NCI-H128 (cell line): ENCODE data around the gene CPNE9.

Source experiments
- DNase-seq: peaks from one replicate; lab custom pipeline; 2025; ENCODE audit not compliant: unreplicated experiment; lab: John Stamatoyannopoulos, UW

The CPNE9 gene

DNA sequence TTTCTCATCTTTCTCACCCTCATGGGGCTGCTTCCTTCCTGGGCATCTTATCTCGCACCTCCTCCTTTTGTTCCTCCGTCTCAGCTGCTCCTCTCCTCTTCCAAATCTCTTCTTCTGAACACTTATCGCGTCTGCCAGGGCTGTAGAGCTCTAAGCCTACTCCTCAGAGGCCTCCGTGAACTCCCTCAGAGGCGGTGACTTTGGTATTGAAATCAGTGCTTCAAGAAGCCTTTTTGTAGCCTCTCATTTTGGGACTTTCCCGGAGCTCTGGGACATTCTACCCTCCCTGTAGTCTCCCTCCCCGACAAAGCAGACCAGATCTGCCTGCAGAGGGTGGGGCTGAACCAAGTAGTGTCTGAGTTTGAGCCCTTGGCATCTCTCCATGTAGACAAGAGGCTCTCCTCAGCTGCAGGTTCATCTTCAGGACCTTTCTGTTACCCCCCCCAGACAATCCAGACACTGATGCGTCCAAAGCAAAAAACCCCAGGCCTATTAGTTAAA, 17.5 kb upstream of the CPNE9 start:
- DNase-seq = no peak

DNA sequence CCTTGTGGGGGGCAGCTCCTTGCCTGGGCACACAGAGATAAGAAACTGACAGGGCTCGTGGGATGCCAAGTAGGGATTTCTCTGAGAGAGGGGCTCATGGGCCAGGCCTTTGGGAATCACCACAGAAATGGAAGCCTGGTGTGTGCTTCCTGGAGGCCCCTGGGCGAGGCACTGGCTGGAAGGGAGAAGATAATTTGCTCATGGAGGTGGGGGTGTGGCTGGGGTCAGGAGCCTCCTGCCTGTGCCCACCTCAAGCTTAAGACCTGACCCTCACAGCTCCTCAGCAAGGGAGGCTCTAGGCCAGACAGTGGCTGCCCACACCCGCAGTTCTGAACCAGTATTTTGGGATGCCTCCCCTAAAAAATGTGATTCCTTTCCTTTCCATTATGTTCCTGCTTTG, 16.9 kb upstream of the CPNE9 start:
- no peak for DNase-seq

DNA sequence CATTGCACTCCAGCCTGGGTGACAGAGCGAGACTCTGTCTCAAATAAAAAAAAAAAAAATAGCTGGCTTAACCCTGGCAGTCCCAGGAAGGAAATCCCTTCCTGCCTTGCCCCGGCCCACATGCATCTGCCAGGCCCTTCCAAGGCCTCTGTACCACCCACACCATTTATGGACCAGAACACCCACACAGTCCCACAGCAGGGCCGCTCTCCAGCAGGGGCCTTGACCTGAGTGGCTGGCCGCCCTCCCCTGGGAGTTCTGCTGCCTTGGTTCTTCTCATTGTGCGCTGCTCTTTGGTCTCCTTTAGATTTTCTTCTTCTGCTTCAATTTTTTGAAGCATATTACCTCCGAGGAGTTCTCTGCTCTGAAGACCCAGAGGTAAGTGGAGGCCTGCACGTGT, 16.1 kb upstream of the CPNE9 start:
- no peak for DNase-seq

DNA sequence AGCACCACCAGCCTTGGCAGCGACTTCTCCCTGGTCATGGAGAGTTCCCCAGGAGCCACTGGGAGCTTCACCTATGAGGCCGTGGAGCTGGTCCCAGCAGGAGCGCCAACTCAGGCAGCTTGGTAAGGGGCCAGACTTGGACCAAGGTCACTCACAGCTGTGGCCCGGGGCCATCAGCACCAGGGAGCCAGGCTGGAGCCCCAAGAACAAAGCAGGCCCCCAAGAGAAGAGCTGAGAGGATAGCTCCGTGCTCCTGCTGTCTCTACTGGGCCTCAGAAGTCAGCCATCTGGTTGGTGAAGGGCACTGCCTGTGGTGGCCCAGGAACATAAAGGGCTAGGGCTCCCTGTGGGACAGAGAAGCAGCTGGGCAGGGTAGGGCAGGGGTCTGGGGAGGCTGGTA, 14.7 kb upstream of the CPNE9 start:
- no peak for DNase-seq

DNA sequence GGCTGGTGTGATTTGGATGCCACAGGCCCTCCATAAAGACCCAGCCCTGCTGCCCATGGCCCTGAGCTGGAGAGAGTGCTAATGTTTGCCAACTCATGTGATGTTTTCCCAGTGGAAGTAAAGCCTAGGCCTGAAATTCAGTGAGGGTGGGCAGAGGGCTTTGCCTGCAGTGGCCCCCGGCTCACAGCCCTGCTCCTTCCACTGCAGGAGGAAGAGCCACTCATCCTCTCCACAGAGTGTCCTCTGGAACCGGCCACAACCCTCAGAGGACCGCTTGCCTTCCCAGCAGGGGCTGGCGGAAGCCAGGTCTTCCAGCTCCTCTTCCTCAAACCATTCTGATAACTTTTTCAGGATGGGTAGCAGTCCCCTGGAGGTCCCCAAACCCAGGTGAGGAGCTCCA, 13.9 kb upstream of the CPNE9 start:
- no peak for DNase-seq

DNA sequence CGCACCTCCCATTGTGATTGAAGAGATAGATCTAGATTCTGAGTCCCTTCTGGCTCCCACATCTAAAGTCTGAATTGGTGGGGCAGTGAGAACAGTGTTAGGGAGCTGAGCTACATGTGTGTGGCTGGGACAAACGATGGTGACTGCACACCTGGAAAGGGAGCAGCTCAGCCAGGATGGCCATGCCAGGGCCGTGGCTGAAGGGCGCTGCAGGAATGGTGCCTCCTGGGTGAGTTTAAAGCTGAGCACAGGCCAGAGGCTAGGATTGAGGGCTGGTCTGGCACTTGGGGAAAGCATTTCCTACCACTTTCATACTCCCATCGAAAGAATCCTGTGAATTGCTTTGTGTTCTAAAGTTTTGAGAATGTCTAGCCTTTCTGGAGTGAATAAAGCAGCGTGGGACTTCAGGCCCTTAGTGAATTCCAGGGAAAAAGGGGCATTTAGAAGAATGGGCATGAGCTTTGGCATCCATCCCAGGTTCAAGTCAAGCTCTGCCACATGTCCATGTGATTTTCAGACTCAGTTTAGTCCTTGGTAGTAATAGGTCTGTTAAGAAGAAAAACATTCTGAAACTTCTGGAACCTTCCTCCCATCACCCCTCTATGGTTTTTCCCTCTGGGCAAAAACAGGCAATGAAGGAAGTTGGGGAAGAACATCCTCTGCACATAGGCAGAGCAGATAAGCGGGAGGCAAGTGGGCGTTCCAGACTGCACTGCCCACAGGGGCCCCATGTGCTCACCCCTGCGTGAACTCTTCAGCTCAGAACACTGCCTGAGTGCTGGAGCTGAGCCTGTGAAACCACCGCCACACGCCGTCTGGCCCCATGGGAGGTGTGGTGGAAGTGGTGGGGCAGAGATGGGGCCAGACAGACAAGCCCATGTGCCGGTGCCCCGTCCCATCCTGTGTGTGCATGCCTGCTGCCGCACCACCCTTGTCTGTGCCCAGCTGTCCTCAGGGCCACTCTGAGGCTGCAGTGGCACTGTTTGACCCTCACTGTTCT, 12.9 kb upstream of the CPNE9 start:
- DNase-seq = no peak

DNA sequence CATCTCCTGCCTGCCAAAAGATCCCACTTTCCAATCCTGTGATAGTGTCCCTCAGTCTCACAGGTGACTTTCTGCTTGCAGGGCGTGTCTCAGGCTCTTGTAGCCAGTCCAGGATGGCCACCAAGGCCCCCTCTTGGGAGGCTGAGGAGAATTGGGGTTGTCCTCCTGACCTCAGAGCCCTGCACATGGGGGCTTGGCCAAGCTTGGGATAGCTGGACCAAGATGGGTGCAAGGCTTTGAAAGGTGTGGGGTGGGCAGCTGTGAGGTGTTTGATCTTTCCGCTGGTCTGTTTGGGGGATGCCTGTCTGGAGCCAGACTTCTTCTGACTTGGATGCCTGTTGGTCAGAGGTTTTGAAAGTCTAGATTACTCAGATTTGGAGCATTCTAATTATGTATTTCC, 12.0 kb upstream of the CPNE9 start:
- no peak for DNase-seq

DNA sequence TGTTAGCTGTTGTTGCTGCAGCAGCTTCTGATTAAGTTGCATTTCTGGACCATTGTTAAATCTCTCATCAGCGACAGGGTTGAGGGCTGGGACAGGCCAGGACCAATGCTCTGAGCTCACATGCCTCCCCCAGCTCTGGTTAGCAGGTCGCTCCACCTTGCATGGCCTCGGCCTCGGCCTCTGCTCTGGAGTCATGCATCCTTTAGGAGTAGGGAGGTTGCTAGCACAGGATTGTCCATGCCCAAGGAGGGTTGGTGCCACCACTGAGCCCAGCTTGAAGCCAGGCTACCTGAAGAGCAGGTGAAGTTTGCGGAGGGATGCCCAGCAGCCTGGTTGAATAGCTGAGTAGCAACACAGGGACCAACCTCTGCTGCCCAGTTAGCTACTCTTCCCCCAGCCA, 11.2 kb upstream of the CPNE9 start:
- DNase-seq = no peak

DNA sequence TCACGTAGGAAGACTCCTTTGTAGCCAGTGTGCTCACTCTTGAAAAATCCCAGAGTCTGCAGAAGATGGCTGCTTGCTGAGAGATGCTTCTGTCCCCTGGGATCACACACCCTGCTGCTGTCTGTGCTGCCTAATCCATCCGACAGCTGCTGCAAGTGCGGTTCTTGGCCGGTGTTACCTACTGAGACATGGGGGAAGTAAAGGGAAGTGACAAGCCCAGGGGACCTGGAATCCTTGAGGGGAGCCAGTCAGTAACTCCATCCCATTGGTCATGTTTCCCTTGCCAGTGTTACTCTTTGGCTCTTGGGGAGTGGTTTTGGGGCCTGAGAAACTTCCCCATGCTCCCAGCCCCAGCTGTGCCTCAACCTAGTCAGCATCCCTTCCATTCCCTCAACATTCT, 8.3 kb upstream of the CPNE9 start:
- no peak for DNase-seq

DNA sequence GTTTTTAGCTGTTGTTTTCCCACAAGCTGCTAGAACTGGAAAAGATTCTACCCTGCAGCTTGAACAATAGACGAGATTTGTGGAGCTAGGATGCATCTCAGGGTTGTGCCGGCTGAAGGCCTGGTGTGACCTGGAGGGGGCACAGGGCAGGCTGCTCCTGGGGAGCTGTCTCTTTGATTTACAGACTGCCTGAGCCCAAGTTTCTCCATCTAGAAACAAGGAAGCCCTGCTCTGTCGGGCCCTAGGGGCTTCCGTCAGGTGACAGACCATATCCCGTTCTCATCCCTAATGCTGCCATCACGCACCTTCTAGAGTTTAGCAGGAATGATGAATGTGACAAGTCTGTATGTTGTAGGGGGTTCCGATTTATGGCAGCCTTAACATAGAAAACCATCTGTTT, 7.9 kb upstream of the CPNE9 start:
- DNase-seq = no peak

DNA sequence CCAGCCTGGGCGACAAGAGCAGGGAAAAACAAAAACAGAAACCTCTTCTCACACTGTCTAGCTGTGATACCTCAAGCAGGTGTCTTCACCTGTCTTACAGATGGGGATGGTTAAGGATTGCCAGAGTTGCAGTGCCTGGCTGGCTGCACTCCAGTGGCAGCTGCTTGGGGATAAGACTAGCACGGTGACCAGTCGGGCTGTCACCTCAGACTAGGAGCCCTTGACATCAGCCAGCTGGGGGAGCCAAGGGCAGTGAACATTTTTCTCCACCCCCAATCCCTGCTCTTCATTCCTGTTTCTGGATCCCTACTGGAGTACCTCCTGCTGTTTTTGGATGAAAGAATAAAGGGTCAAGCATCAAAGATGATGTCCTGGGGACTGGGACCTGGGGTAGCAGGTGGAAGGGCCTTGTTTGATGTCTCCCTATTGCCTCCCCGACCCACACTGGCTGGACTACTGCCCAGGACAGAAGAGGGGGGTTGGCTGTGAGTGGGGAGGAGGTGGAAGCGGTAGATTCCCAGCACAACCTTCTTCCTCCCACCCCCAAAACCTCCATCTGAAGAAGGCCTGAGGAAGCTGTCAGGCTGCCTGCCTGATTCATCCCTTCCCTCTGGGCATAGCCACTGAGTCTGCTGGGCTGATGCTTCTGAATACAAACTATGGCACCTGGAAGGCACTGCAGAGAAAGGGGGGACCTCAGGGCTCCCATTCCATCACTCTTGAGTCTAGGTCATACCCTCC, 7.0 kb upstream of the CPNE9 start:
- DNase-seq = no peak

DNA sequence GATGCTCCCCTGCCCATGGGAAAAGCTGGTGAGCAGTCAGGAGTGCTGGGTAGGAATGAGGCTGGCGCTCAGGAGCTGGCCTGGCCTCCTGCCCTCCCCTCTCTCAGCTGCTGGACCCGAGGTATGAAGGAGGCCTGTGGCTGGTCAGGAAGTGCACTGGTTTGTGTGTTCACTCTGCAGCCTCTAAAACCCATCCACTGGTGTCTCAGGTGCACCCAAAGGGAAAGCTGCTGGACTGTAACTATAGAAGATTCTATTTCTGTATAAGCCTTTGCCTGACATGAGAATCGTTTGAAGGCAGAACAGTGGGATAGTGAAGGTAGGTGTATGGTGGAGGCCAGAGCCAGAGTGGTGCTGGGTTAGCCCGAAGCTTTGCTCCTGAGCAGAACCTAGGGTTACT, 5.7 kb upstream of the CPNE9 start:
- DNase-seq = no peak

DNA sequence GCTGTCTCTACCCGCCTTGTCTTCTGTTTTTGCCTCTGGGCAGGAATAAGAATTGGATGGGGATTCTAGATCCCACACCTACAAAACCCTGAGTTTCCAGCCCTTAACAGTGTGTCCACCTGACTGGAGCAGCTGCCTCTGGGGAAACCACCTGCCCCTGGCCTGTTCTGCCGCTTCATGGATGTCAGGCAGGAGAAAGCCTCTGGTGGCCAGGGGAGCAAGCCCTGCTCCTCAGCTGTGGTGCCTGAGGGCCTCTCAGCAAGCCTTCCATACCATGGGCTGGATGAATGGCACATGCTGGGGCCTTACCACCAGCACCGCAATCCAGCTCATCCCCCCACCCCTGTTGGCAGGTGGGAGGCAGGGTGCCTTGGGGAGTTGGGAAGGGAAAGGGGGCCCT, 5.3 kb upstream of the CPNE9 start:
- DNase-seq = no peak

DNA sequence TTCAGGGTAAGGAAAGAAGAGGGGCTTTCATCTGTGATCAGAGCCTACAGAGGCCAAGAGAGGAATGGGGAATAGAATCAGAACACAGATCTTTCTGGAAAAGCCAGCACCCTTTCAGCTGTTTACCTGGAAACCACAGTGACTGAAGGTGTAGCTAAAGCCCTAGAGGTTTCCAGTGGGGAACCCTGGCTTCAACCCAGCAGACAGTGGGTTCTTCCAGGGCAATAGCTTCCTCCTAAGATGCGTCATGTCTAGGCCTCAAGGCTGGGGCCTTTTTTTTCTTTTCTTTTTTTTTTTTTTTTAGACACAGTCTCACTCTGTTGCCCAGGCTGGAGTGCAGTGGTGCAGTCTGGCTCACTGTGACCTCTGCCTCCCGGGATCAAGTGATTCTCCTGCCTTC, 3.1 kb upstream of the CPNE9 start:
- DNase-seq = no peak

DNA sequence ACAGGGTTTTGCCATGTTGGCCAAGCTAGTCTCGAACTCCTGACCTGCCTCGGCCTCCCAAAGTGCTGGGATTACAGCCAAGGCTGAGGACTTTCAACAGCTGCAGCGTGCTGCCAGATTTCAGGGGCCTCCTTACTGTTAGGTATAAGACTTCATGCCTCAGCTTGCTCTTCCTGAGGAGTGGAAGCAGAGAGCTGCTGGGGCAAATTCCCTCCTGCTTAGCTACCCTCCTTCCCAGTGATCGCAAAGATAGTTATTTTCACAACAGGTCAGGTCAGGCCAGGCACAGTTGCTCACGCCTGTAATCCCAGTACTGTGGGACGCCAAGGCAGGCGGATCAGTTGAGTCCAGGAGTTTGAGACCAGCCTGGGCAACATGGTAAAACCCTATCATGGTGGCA, 2.6 kb upstream of the CPNE9 start:
- no peak for DNase-seq

DNA sequence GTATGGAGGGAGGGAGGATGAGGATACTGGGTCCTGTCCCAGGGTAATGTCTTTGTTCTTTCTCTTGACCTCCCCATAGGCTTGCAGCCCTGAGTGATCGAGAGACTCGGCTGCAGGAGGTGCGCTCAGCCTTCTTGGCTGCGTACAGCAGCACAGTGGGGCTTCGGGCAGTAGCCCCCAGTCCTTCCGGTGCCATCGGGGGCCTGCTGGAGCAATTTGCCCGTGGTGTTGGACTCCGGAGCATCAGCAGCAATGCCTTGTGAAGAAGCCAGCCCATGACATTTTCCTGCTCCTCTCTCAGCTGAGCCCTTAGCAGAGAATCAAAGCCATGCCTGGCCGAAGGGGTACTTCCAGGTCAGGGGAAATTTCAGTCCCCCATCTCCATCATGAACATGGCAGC, 1.9 kb upstream of the CPNE9 start:
- DNase-seq = no peak

DNA sequence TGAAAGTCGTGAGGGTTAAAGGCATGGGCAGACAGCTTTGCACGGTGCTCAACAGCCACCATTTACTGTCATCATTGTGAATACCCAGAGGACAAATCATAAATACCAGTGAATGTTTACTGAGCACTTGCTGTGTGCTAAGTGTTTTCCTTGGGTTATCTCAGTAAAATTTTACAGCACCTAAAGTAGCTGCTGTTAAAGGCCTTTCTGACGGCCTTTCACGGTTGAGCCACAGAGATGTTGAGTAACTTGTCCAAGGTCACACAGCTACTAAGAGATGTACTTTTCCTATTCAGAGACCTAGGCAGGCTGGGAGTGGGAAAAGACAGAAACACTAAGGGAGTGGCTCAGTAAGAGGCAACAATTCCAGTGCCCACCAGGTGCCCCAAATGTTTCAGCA, 393 bp upstream of the CPNE9 start:
- no peak for DNase-seq

DNA sequence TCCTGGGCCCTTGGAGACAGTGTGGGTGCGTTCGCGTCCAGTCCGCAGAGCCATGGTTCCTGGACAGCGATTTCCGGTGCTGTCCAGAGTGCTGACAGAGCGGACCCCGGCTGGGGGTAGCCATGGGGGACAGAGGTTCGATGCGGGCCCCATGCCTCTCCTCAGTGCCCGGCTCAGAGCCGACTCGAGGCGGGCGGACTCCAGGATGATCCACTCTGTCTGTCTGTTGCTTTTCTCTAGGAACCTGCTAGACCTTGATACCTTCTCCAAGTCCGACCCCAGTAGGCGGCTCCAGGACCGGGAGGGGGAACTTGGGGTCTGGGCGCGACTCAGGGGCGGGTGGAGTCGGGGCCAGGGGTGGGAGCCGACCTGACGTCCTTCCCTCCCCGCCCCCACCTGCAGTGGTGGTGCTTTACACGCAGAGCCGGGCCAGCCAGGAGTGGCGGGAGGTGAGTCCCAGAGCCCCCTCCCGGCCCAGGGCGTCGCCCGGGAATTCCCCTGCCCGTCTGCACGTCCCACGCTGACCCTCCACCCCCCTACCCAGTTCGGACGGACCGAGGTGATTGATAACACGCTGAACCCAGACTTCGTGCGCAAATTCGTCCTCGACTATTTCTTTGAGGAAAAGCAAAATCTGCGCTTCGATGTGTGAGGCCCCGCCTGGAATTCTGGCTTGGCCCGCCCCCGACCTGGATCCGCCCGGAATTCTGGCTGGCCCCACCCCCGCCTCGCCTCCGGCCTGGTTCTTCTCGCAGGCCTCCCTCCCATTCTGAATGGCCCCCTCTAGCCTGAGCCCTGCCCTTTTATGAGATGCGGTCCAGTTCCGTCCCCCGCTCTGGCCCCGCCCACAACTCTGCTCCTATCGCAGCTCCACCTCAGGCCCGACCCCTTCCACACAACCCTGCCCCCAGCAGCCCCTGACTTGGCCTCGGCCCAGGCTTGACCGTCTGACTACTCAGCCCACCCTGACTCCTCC, 1.0 kb downstream of the CPNE9 start:
- DNase-seq = no peak

DNA sequence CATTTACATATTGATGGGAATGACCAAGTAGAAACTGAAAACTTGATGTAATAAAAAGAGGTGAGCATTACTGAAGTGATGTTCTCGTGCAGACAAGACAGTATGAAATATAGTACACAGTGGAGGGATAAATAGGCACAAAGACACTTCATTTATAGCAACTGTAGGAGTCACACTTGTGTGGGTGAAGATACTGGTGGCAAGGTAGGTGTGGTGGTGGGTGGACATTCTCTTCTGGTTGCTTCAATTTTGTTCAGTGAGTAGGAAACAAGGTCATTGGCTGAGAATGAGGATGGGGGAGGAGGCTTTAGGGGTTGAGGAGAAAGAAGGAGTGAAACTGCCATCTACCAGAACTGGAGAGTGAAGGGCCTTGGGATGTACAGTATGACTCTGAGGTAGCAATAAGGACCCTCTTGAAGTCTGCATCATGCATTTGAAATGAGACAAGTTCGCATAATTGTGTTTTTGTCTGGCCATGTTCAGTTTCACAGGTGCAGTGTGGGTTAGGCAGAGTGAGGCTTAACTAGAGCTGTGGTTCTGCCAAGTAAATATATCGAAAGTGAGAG, 6.6 kb downstream of the CPNE9 start:
- no peak for DNase-seq

DNA sequence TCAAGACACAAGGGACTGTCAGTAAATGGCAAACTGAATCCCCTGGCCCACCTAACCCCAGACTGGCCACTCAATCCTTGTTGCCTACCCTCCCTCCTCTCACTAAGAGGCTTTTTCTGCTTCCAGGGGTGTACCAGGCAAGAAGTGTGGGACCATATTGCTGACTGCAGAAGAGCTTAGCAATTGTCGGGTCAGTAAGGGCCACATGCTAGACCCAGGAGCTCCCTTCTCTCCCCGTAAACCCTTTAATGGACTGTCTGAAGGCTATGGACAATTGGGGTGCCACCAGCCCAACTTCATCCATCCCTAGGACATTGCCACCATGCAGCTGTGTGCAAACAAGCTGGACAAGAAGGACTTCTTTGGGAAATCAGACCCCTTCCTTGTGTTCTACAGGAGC, 8.8 kb downstream of the CPNE9 start:
- no peak for DNase-seq

DNA sequence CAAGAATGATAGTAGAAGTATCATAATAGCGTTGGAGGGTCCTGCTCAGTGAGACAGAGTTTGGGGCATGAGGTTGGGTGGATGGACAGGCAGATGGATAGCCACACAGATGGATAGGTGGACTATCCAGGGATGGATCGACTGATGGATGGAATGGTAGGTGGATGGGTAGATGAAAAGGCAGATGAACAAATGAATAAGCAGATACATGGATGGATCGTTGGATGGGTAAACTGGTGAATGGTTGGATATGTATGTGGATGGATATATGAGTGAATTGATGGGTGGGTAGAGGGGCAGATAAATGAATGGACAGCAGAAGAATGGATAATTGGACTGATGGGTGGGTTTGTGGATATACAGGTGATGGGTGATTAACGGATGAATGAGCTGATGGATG, 9.5 kb downstream of the CPNE9 start:
- DNase-seq = no peak
